Measurements from ENCODE around the gene STPG2. TPM values are rescaled to one million over a fixed set of nuclear protein-coding genes. Genes with fewer than 3 reads are reported as not detected.

STPG2 gene
- total RNA-seq, 1 donor from 2014 or later = 1.1 TPM

- TF ChIP-seq, protein P1, sequence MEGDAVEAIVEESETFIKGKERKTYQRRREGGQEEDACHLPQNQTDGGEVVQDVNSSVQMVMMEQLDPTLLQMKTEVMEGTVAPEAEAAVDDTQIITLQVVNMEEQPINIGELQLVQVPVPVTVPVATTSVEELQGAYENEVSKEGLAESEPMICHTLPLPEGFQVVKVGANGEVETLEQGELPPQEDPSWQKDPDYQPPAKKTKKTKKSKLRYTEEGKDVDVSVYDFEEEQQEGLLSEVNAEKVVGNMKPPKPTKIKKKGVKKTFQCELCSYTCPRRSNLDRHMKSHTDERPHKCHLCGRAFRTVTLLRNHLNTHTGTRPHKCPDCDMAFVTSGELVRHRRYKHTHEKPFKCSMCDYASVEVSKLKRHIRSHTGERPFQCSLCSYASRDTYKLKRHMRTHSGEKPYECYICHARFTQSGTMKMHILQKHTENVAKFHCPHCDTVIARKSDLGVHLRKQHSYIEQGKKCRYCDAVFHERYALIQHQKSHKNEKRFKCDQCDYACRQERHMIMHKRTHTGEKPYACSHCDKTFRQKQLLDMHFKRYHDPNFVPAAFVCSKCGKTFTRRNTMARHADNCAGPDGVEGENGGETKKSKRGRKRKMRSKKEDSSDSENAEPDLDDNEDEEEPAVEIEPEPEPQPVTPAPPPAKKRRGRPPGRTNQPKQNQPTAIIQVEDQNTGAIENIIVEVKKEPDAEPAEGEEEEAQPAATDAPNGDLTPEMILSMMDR (IDR thresholded peaks at IDR 0.05; ENCODE audit: unreplicated experiment) = peak; percentile 55
- peaks cover 9% of the 10 kb centered on the region for H3K4me1 Mint-ChIP-seq (ENCODE audit: low read depth)
- no peak overlapping the region for H3K4me3 Mint-ChIP-seq (ENCODE audit: low read depth)
- DNase-seq (ENCODE audit: low spot score, unreplicated experiment) = no peak
- H3K27me3 Mint-ChIP-seq = no peaks in the 10 kb centered on the region
- H3K9me3 Mint-ChIP-seq (ENCODE audit: low read depth) = peaks cover 3% of the 10 kb centered on the region
- H3K36me3 Mint-ChIP-seq (ENCODE audit: insufficient read depth) = no peaks in the 10 kb centered on the region
- H3K27ac Mint-ChIP-seq = peak overlapping the region; percentile 47
Observed at GRCh38 chr4:97720869-97721432, 422.3 kb downstream of the STPG2 start.

DNA sequence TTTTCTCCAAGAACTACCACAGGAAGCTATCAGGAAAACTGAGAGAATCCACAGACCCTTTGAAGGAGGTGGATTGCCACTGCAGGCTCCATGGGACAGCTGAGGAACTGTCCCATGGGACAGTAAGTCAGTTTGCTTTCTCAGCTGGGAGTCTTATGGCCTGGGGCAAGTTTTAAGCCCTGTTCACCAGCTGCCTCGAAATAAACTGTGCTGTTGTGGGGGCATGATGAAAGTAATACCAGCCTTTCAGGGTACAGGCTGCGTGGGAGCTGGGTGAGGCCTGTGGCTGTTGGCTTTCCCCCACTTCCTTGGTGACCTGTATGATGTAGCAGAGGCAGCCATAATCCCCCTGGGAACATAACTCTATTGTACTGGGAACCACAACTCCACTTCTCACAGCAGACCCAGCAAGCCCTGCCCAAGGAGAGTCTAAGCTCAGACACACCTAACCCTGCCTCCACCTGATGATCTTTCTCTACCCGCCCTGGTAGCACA lies 452.1 kb downstream of the STPG2 start:
- H3K4me3 Mint-ChIP-seq (ENCODE audit: low read depth) = no peak overlapping the region
- no peaks in the 10 kb centered on the region for H3K4me1 Mint-ChIP-seq (ENCODE audit: low read depth)
- no peak overlapping the region for H3K27ac Mint-ChIP-seq
- no peak for DNase-seq (ENCODE audit: low spot score, unreplicated experiment)
- TF ChIP-seq, protein P1 (IDR thresholded peaks at IDR 0.05; ENCODE audit: unreplicated experiment) = no peak
- no peaks in the 10 kb centered on the region for H3K27me3 Mint-ChIP-seq
- H3K36me3 Mint-ChIP-seq (ENCODE audit: insufficient read depth) = no peaks in the 10 kb centered on the region
- peaks cover 31% of the 10 kb centered on the region for H3K9me3 Mint-ChIP-seq (ENCODE audit: low read depth)

GRCh38 chr4:97670703-97671269 lies 472.5 kb downstream of the STPG2 start:
- no peak for DNase-seq (ENCODE audit: low spot score, unreplicated experiment)
- Mint-ChIP-seq H3K27ac (no peak overlapping the region), H3K27me3 (no peaks in the 10 kb centered on the region), H3K9me3 (ENCODE audit: low read depth) (peaks cover 4% of the 10 kb centered on the region), H3K36me3 (ENCODE audit: insufficient read depth) (no peaks in the 10 kb centered on the region), H3K4me1 (ENCODE audit: low read depth) (peaks cover 2% of the 10 kb centered on the region), H3K4me3 (ENCODE audit: low read depth) (no peak overlapping the region)
- TF ChIP-seq, protein P1 (IDR thresholded peaks at IDR 0.05; ENCODE audit: unreplicated experiment) = no peak

- Mint-ChIP-seq H3K4me3 (ENCODE audit: low read depth) (no peak overlapping the region), H3K36me3 (ENCODE audit: insufficient read depth) (no peaks in the 10 kb centered on the region), H3K9me3 (ENCODE audit: low read depth) (peaks cover 4% of the 10 kb centered on the region), H3K27me3 (no peaks in the 10 kb centered on the region), H3K4me1 (ENCODE audit: low read depth) (no peaks in the 10 kb centered on the region), H3K27ac (no peak overlapping the region)
- TF ChIP-seq, protein P1 (IDR thresholded peaks at IDR 0.05; ENCODE audit: unreplicated experiment) = no peak
- no peak for DNase-seq (ENCODE audit: low spot score, unreplicated experiment)
Observed at GRCh38 chr4:97665553-97665952, 477.7 kb downstream of the STPG2 start.

DNA sequence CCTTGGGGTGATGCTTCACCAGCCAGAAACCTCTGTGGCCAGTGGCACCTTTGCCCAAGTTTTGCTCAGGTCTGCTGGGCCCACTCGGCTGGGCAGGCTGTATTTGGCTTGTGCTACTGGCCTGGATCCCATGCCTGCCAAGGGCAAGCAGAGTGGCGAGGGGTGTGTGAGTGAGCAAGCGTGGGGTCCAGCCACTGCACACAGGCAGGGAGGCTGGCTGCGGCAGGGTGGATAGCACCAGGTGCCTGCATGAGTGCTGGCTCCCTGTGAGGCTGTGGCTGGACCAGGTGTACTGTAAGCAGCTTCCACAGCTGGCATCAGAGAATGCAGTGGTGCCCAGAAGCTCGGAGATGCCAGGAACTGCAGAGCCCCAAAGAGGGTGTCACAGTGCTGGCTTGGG lies 478.5 kb downstream of the STPG2 start:
- Mint-ChIP-seq H3K27ac (no peak overlapping the region), H3K27me3 (no peaks in the 10 kb centered on the region), H3K9me3 (ENCODE audit: low read depth) (peaks cover 4% of the 10 kb centered on the region), H3K4me3 (ENCODE audit: low read depth) (no peak overlapping the region), H3K36me3 (ENCODE audit: insufficient read depth) (no peaks in the 10 kb centered on the region), H3K4me1 (ENCODE audit: low read depth) (no peaks in the 10 kb centered on the region)
- no peak for DNase-seq (ENCODE audit: low spot score, unreplicated experiment)
- TF ChIP-seq, protein P1 (IDR thresholded peaks at IDR 0.05; ENCODE audit: unreplicated experiment) = no peak

All from progenitor cell of endocrine pancreas (in vitro differentiated cells).